HEK293T (cell line): Measurements from ENCODE around the gene CYB5R3.

Source experiments
- BHLHE40 ChIP-seq: fragments of 450-650 bp; IDR thresholded peaks from 2 replicates; pipeline ENCODE4 v1.6.1; 2016; ENCODE audit warnings: mild to moderate bottlenecking, moderate library complexity, borderline replicate concordance
- ELF4 ChIP-seq: fragments of 450-650 bp; IDR thresholded peaks from 2 replicates; pipeline ENCODE4 v1.6.1; 2017; ENCODE audit warnings: antibody characterized with exemption
- FOXK2 ChIP-seq: fragments of 450-650 bp; IDR thresholded peaks from 2 replicates; pipeline ENCODE4 v1.6.1; 2016; ENCODE audit warnings: mild to moderate bottlenecking
- FOXM1 ChIP-seq: fragments of 450-650 bp; IDR thresholded peaks from 2 replicates; pipeline ENCODE4 v1.6.1; 2017; ENCODE audit warnings: mild to moderate bottlenecking, borderline replicate concordance
- HDGF ChIP-seq: fragments of 450-650 bp; IDR thresholded peaks from 2 replicates; pipeline ENCODE4 v1.6.1; 2017; ENCODE audit warnings: antibody characterized with exemption, borderline replicate concordance
- LEF1 ChIP-seq: fragments of 450-650 bp; IDR thresholded peaks from 2 replicates; pipeline ENCODE4 v1.6.1; 2017; ENCODE audit warnings: mild to moderate bottlenecking, borderline replicate concordance
- NFRKB ChIP-seq: fragments of 450-650 bp; IDR thresholded peaks from 2 replicates; pipeline ENCODE4 v1.6.1; 2016; ENCODE audit warnings: mild to moderate bottlenecking, moderate library complexity
- TARDBP ChIP-seq: fragments of 450-650 bp; IDR thresholded peaks from 2 replicates; pipeline ENCODE4 v1.6.1; 2016
- ZNF384 ChIP-seq: fragments of 450-650 bp; IDR thresholded peaks from 2 replicates; pipeline ENCODE4 v1.6.1; 2016
- TF ChIP-seq, protein P1 (sequence below): fragments of 450-650 bp; IDR thresholded peaks from 2 replicates; pipeline ENCODE4 v1.6.1; 2016

- TF ChIP-seq FOXM1 (no peak), ZNF384 (no peak), HDGF (no peak), NFRKB (no peak), LEF1 (no peak), FOXK2 (no peak), BHLHE40 (no peak), ELF4 (no peak), TARDBP (no peak)
- TF ChIP-seq, protein P1, sequence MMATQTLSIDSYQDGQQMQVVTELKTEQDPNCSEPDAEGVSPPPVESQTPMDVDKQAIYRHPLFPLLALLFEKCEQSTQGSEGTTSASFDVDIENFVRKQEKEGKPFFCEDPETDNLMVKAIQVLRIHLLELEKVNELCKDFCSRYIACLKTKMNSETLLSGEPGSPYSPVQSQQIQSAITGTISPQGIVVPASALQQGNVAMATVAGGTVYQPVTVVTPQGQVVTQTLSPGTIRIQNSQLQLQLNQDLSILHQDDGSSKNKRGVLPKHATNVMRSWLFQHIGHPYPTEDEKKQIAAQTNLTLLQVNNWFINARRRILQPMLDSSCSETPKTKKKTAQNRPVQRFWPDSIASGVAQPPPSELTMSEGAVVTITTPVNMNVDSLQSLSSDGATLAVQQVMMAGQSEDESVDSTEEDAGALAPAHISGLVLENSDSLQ = no peak
Measured at GRCh38 chr22:42655693-42656092, 6.5 kb upstream of the CYB5R3 start.
